ENCODE data around the gene TMEM150C.
"Not testable (repeated sequence)": the region's sequence is repeated elsewhere in the genome, so short reads cannot be mapped to it uniquely, and the experiment has no call there.

TMEM150C gene

GRCh38 chr4:82562564-82562854, 721 bp upstream of the TMEM150C start:
- Histone ChIP-seq H3K36me3 (ENCODE audit: control insufficient read depth, low read depth, low read length) (no peaks in the 10 kb centered on the region), H3K4me1 (ENCODE audit: control insufficient read depth, low read depth, low read length) (peaks cover 4% of the 10 kb centered on the region), H3K27me3 (ENCODE audit: control insufficient read depth, insufficient read depth, low read length) (peaks cover 16% of the 10 kb centered on the region), H3K9me3 (ENCODE audit: control insufficient read depth, low read depth, low read length) (no peaks in the 10 kb centered on the region), H3K4me3 (ENCODE audit: low read length) (peak overlapping the region; percentile 62), H3K27ac (ENCODE audit: low read length) (no peak overlapping the region), H3K9ac (ENCODE audit: low read length) (no peak overlapping the region)

DNA sequence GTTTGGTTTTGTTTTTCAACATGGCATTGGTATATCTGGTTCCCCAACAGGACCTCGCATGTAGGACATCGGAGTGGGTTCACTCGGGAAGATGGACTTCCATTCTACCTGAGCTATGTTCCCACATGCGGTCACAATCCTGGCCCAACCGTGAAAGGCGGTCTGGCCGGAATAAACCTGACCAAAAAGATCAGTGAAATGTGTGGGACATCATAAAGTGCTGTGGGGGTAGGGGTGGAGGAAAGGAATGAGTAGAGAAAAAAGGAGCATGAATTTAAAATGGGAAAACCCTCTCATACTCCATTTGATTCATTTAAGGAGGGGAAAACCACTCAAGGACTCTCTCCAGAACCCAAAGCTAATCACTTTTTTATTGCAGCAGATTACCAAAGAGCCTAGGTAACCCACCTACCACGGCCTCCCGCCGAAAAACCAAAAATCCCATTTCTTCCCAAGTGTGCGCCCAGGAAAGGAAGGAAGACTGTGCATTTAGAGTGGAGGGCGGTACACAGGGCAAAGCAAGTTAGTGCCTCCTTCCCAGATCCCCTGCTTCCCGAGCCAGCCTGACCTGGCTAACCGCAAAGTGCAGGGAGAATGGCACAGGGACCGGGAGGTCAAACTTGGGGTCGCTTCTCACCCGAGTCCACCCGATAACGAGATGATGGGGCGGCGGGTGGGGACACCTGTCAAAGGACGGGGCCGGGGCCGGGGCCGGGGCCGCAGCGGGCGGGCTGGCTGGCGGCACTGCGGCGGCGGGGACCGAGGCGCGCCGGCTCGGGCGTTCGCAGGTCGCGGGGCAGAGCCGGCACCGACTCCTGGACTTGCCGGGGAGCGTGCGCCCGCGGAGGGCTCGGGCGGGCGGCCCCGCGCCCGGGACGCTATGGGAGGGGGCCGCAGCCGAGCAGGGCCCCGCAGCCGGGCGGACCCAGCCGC, 669 bp downstream of the TMEM150C start:
- Histone ChIP-seq H3K9ac (ENCODE audit: low read length) (no peak overlapping the region), H3K9me3 (ENCODE audit: control insufficient read depth, low read depth, low read length) (no peaks in the 10 kb centered on the region), H3K4me1 (ENCODE audit: control insufficient read depth, low read depth, low read length) (peaks cover 4% of the 10 kb centered on the region), H3K27ac (ENCODE audit: low read length) (no peak overlapping the region), H3K4me3 (ENCODE audit: low read length) (peak overlapping the region; percentile 51), H3K27me3 (ENCODE audit: control insufficient read depth, insufficient read depth, low read length) (peaks cover 16% of the 10 kb centered on the region), H3K36me3 (ENCODE audit: control insufficient read depth, low read depth, low read length) (no peaks in the 10 kb centered on the region)

GRCh38 chr4:82559735-82560120, 2.1 kb downstream of the TMEM150C start:
- H3K9ac ChIP-seq (ENCODE audit: low read length): no peak overlapping the region
- peaks cover 4% of the 10 kb centered on the region for H3K4me1 ChIP-seq (ENCODE audit: control insufficient read depth, low read depth, low read length)
- no peak overlapping the region for H3K4me3 ChIP-seq (ENCODE audit: low read length)
- H3K27me3 ChIP-seq (ENCODE audit: control insufficient read depth, insufficient read depth, low read length): peaks cover 16% of the 10 kb centered on the region
- no peaks in the 10 kb centered on the region for H3K36me3 ChIP-seq (ENCODE audit: control insufficient read depth, low read depth, low read length)
- no peaks in the 10 kb centered on the region for H3K9me3 ChIP-seq (ENCODE audit: control insufficient read depth, low read depth, low read length)
- H3K27ac ChIP-seq (ENCODE audit: low read length): no peak overlapping the region

DNA sequence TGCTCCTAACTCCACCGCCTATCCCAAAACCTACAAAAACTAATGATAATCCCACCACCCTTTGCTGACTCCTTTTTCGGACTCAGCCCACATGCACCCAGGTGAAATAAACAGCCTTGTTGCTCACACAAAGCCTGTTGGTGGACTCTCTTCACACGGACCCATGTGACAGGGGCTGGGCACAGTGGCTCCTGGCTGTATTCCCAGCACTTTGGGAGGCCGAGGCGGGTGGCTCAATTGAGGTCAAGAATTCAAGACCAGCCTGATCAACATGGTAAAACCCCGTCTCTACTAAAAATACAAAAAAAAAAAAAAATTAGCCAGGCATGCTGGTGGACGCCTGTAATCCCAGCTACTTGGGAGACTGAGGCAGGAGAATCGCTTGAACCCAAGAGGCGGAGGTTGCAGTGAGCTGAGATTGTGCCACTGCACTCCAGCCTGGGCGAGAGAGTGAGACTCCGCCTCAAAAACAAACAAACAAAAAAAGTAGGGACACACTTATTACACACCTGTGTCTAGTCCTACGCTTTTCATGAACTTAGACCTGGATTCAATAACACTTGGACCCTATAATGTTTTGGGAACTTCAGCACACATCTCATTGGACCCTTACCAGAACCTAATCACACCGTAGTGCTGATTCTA, 2.6 kb downstream of the TMEM150C start:
- H3K9me3 ChIP-seq (ENCODE audit: control insufficient read depth, low read depth, low read length); H3K36me3 ChIP-seq (ENCODE audit: control insufficient read depth, low read depth, low read length); H3K9ac ChIP-seq (ENCODE audit: low read length); H3K4me3 ChIP-seq (ENCODE audit: low read length); H3K27ac ChIP-seq (ENCODE audit: low read length); H3K4me1 ChIP-seq (ENCODE audit: control insufficient read depth, low read depth, low read length): not testable (repeated sequence)
- peaks cover 16% of the 10 kb centered on the region for H3K27me3 ChIP-seq (ENCODE audit: control insufficient read depth, insufficient read depth, low read length)

GRCh38 chr4:82555276-82555675, 6.5 kb downstream of the TMEM150C start:
- Histone ChIP-seq H3K27me3 (ENCODE audit: control insufficient read depth, insufficient read depth, low read length) (peaks cover 6% of the 10 kb centered on the region), H3K36me3 (ENCODE audit: control insufficient read depth, low read depth, low read length) (no peaks in the 10 kb centered on the region), H3K4me3 (ENCODE audit: low read length) (no peak overlapping the region), H3K27ac (ENCODE audit: low read length) (no peak overlapping the region), H3K4me1 (ENCODE audit: control insufficient read depth, low read depth, low read length) (no peaks in the 10 kb centered on the region), H3K9ac (ENCODE audit: low read length) (no peak overlapping the region), H3K9me3 (ENCODE audit: control insufficient read depth, low read depth, low read length) (no peaks in the 10 kb centered on the region)

DNA sequence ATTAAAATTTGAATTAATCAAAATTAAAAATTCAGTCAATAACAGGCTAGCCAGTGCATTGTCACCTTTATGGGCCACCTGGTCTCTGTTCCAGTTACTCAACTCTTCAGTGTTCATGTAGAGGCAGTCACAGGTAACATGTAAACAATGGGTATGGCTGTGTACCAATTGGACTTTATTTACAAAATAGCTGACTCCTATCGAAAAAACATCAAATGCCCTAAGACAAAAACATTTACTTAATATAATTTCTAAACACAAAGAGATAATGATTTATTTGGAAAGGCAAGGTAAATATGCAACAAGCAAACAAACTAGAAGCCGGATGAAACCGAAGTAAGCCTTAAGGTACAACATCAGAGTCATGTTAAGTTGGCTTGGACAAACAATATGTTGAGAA, 8.8 kb downstream of the TMEM150C start:
- no peak overlapping the region for H3K9ac ChIP-seq (ENCODE audit: low read length)
- H3K27ac ChIP-seq (ENCODE audit: low read length): no peak overlapping the region
- H3K9me3 ChIP-seq (ENCODE audit: control insufficient read depth, low read depth, low read length): no peaks in the 10 kb centered on the region
- H3K4me1 ChIP-seq (ENCODE audit: control insufficient read depth, low read depth, low read length): no peaks in the 10 kb centered on the region
- H3K4me3 ChIP-seq (ENCODE audit: low read length): no peak overlapping the region
- no peaks in the 10 kb centered on the region for H3K27me3 ChIP-seq (ENCODE audit: control insufficient read depth, insufficient read depth, low read length)
- no peaks in the 10 kb centered on the region for H3K36me3 ChIP-seq (ENCODE audit: control insufficient read depth, low read depth, low read length)

GRCh38 chr4:82551734-82552133, 10.1 kb downstream of the TMEM150C start:
- H3K9me3 ChIP-seq (ENCODE audit: control insufficient read depth, low read depth, low read length): no peaks in the 10 kb centered on the region

GRCh38 chr4:82547850-82548249, 13.9 kb downstream of the TMEM150C start:
- H3K9ac ChIP-seq (ENCODE audit: low read length); H3K9me3 ChIP-seq (ENCODE audit: control insufficient read depth, low read depth, low read length); H3K27ac ChIP-seq (ENCODE audit: low read length); H3K36me3 ChIP-seq (ENCODE audit: control insufficient read depth, low read depth, low read length); H3K4me1 ChIP-seq (ENCODE audit: control insufficient read depth, low read depth, low read length); H3K4me3 ChIP-seq (ENCODE audit: low read length); H3K27me3 ChIP-seq (ENCODE audit: control insufficient read depth, insufficient read depth, low read length): not testable (repeated sequence)

More at GRCh38 chr4:82551734-82552133, 10.1 kb downstream of the TMEM150C start:
- H3K9ac ChIP-seq (ENCODE audit: low read length): no peak overlapping the region
- no peaks in the 10 kb centered on the region for H3K27me3 ChIP-seq (ENCODE audit: control insufficient read depth, insufficient read depth, low read length)
- no peak overlapping the region for H3K27ac ChIP-seq (ENCODE audit: low read length)
- H3K4me1 ChIP-seq (ENCODE audit: control insufficient read depth, low read depth, low read length): no peaks in the 10 kb centered on the region
- no peaks in the 10 kb centered on the region for H3K36me3 ChIP-seq (ENCODE audit: control insufficient read depth, low read depth, low read length)
- no peak overlapping the region for H3K4me3 ChIP-seq (ENCODE audit: low read length)

- Histone ChIP-seq H3K4me3 (ENCODE audit: low read length) (no peak overlapping the region), H3K27ac (ENCODE audit: low read length) (no peak overlapping the region), H3K27me3 (ENCODE audit: control insufficient read depth, insufficient read depth, low read length) (no peaks in the 10 kb centered on the region), H3K9ac (ENCODE audit: low read length) (no peak overlapping the region), H3K36me3 (ENCODE audit: control insufficient read depth, low read depth, low read length) (no peaks in the 10 kb centered on the region), H3K4me1 (ENCODE audit: control insufficient read depth, low read depth, low read length) (no peaks in the 10 kb centered on the region), H3K9me3 (ENCODE audit: control insufficient read depth, low read depth, low read length) (no peaks in the 10 kb centered on the region)
These were observed 18.7 kb downstream of the TMEM150C start for GRCh38 chr4:82543131-82543530.

DNA sequence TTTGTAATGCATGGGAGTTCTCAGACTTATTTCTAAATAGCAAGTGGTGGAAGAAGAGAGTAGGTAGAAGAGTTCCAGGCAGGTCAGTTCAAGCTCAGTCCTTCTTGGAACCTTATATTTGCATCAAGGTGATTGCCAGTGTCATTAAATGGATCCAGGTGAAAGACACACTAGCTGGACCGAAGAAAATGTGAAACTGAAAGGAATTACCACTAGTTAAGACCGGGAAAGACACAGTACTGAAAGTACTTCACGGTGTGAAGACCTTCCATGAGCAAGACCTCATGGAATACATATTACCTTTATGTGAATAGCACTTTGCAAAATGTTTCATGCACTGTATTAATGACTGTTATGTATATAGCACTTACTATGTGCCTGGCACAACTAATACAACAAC, 19.1 kb downstream of the TMEM150C start:
- H3K27ac ChIP-seq (ENCODE audit: low read length): no peak overlapping the region
- H3K4me3 ChIP-seq (ENCODE audit: low read length): no peak overlapping the region
- no peaks in the 10 kb centered on the region for H3K36me3 ChIP-seq (ENCODE audit: control insufficient read depth, low read depth, low read length)
- no peaks in the 10 kb centered on the region for H3K27me3 ChIP-seq (ENCODE audit: control insufficient read depth, insufficient read depth, low read length)
- no peaks in the 10 kb centered on the region for H3K4me1 ChIP-seq (ENCODE audit: control insufficient read depth, low read depth, low read length)
- no peak overlapping the region for H3K9ac ChIP-seq (ENCODE audit: low read length)
- H3K9me3 ChIP-seq (ENCODE audit: control insufficient read depth, low read depth, low read length): no peaks in the 10 kb centered on the region

- Histone ChIP-seq H3K36me3 (ENCODE audit: control insufficient read depth, low read depth, low read length) (no peaks in the 10 kb centered on the region), H3K9ac (ENCODE audit: low read length) (no peak overlapping the region), H3K4me1 (ENCODE audit: control insufficient read depth, low read depth, low read length) (peaks cover 12% of the 10 kb centered on the region)
These were observed 32.5 kb downstream of the TMEM150C start for GRCh38 chr4:82529322-82529721.

GRCh38 chr4:82528868-82529267, 32.9 kb downstream of the TMEM150C start:
- no peaks in the 10 kb centered on the region for H3K27me3 ChIP-seq (ENCODE audit: control insufficient read depth, insufficient read depth, low read length)
- H3K9me3 ChIP-seq (ENCODE audit: control insufficient read depth, low read depth, low read length): no peaks in the 10 kb centered on the region
- H3K9ac ChIP-seq (ENCODE audit: low read length): no peak overlapping the region
- H3K36me3 ChIP-seq (ENCODE audit: control insufficient read depth, low read depth, low read length): no peaks in the 10 kb centered on the region
- peaks cover 14% of the 10 kb centered on the region for H3K4me1 ChIP-seq (ENCODE audit: control insufficient read depth, low read depth, low read length)
- no peak overlapping the region for H3K27ac ChIP-seq (ENCODE audit: low read length)
- H3K4me3 ChIP-seq (ENCODE audit: low read length): no peak overlapping the region

More at GRCh38 chr4:82529322-82529721, 32.5 kb downstream of the TMEM150C start:
- Histone ChIP-seq H3K27ac (ENCODE audit: low read length) (no peak overlapping the region), H3K27me3 (ENCODE audit: control insufficient read depth, insufficient read depth, low read length) (no peaks in the 10 kb centered on the region), H3K9me3 (ENCODE audit: control insufficient read depth, low read depth, low read length) (no peaks in the 10 kb centered on the region), H3K4me3 (ENCODE audit: low read length) (no peak overlapping the region)

Measured in iPS-18a (cell line).